ENCODE data around the gene RTTN. TPM values are rescaled to one million over a fixed set of nuclear protein-coding genes. Genes with fewer than 3 reads are reported as not detected.

The RTTN gene
- total and polyA plus RNA-seq, 4 donors: 1.1 to 14.3 (median 8.8) TPM

- 41% methylated on average over 2 of the region's 2 CpGs for WGBS
- no peaks in the 10 kb centered on the region for H3K36me3 ChIP-seq (ENCODE audit: control insufficient read depth in 4 of 4, insufficient read depth in 3 of 4, low read depth in 1 of 4, low read length in 3 of 4)
- H3K4me1 ChIP-seq (ENCODE audit: control insufficient read depth in 4 of 4, insufficient read depth in 4 of 4, low read length in 3 of 4): no peaks in the 10 kb centered on the region
- no peak overlapping the region for H3K27ac ChIP-seq (ENCODE audit: low read depth in 1 of 2, low read length in 2 of 2)
- no peak overlapping the region for H3K9ac ChIP-seq (ENCODE audit: low read depth in 1 of 2, low read length in 2 of 2)
- TF ChIP-seq REST (IDR thresholded peaks at IDR 0.05): no peak
- TF ChIP-seq EGR1 (IDR thresholded peaks at IDR 0.05; ENCODE audit: low read depth in 2 of 2): no peak
- no peak for TF ChIP-seq HNF4A (conservative IDR thresholded peaks at IDR 0.05)
- TF ChIP-seq YY1 (IDR thresholded peaks at IDR 0.05): no peak
- no peak for TF ChIP-seq ATF3 (IDR thresholded peaks at IDR 0.05)
- no peak for TF ChIP-seq HNF4G (IDR thresholded peaks at IDR 0.05)
- no peak for TF ChIP-seq RXRA (IDR thresholded peaks at IDR 0.05)
- TF ChIP-seq SP1 (IDR thresholded peaks at IDR 0.05): no peak
- TF ChIP-seq FOXA1 (IDR thresholded peaks at IDR 0.05): no peak
- TF ChIP-seq CTCF (IDR thresholded peaks at IDR 0.05; ENCODE audit: low read depth, low read length, missing input control): no peak
- TF ChIP-seq JUND (IDR thresholded peaks at IDR 0.05): no peak
- no peak for TF ChIP-seq TAF1 (conservative IDR thresholded peaks at IDR 0.05)
- TF ChIP-seq NR2F2 (IDR thresholded peaks at IDR 0.05): no peak
- TF ChIP-seq GABPA (IDR thresholded peaks at IDR 0.05 in 1 of 2, conservative IDR thresholded peaks at IDR 0.05 in 1 of 2): no peak
- TF ChIP-seq MAX (IDR thresholded peaks at IDR 0.05): no peak
- TF ChIP-seq RAD21 (IDR thresholded peaks at IDR 0.05): no peak
- no peaks in the 10 kb centered on the region for H3K27me3 ChIP-seq (ENCODE audit: control insufficient read depth in 4 of 4, insufficient read depth in 4 of 4, low read length in 3 of 4)
- no peak overlapping the region for H3K4me3 ChIP-seq (ENCODE audit: low read depth in 1 of 3, low read length in 3 of 3)
- peaks cover 5 to 19% (median 13%) of the 10 kb centered on the region in 4 donors for H3K9me3 ChIP-seq (ENCODE audit: control insufficient read depth in 4 of 4, low read length in 3 of 4)
- DNase-seq (ENCODE audit: low spot score): no peak
These were observed 23.0 kb upstream of the RTTN start for GRCh38 chr18:70228536-70228935.

- Histone ChIP-seq H3K4me1 (ENCODE audit: control insufficient read depth in 4 of 4, insufficient read depth in 4 of 4, low read length in 3 of 4) (no peaks in the 10 kb centered on the region), H3K36me3 (ENCODE audit: control insufficient read depth in 4 of 4, insufficient read depth in 3 of 4, low read depth in 1 of 4, low read length in 3 of 4) (no peaks in the 10 kb centered on the region), H3K27ac (ENCODE audit: low read depth in 1 of 2, low read length in 2 of 2) (no peak overlapping the region), H3K27me3 (ENCODE audit: control insufficient read depth in 4 of 4, insufficient read depth in 4 of 4, low read length in 3 of 4) (no peaks in the 10 kb centered on the region), H3K4me3 (ENCODE audit: low read depth in 1 of 3, low read length in 3 of 3) (peak overlapping the region in 1 of 3 donors; percentile 27), H3K9ac (ENCODE audit: low read depth in 1 of 2, low read length in 2 of 2) (no peak overlapping the region), H3K9me3 (ENCODE audit: control insufficient read depth in 4 of 4, low read length in 3 of 4) (peaks cover 5 to 19% (median 13%) of the 10 kb centered on the region in 4 donors)
- no peak for TF ChIP-seq SP1 (IDR thresholded peaks at IDR 0.05)
- TF ChIP-seq ATF3 (IDR thresholded peaks at IDR 0.05): no peak
- TF ChIP-seq HNF4A (conservative IDR thresholded peaks at IDR 0.05): no peak
- no peak for TF ChIP-seq FOXA1 (IDR thresholded peaks at IDR 0.05)
- no peak for TF ChIP-seq RXRA (IDR thresholded peaks at IDR 0.05)
- TF ChIP-seq CTCF (IDR thresholded peaks at IDR 0.05; ENCODE audit: low read depth, low read length, missing input control): no peak
- no peak for TF ChIP-seq JUND (IDR thresholded peaks at IDR 0.05)
- TF ChIP-seq REST (IDR thresholded peaks at IDR 0.05): no peak
- no peak for TF ChIP-seq GABPA (IDR thresholded peaks at IDR 0.05 in 1 of 2, conservative IDR thresholded peaks at IDR 0.05 in 1 of 2)
- no peak for TF ChIP-seq TAF1 (conservative IDR thresholded peaks at IDR 0.05)
- no peak for TF ChIP-seq EGR1 (IDR thresholded peaks at IDR 0.05; ENCODE audit: low read depth in 2 of 2)
- TF ChIP-seq FOXA2 (IDR thresholded peaks at IDR 0.05): no peak
- no peak for TF ChIP-seq MAX (IDR thresholded peaks at IDR 0.05)
- TF ChIP-seq HNF4G (IDR thresholded peaks at IDR 0.05): no peak
- TF ChIP-seq NR2F2 (IDR thresholded peaks at IDR 0.05): no peak
- no peak for TF ChIP-seq YY1 (IDR thresholded peaks at IDR 0.05)
- TF ChIP-seq RAD21 (IDR thresholded peaks at IDR 0.05): no peak
- 51% methylated on average over 3 of the region's 3 CpGs for WGBS
- DNase-seq (ENCODE audit: low spot score): no peak
These were observed 22.0 kb upstream of the RTTN start for GRCh38 chr18:70227438-70227837.
